Cortex of kidney (tissue), 1 donor: ENCODE data around the gene TLCD2.
"Not testable (repeated sequence)": the region's sequence is repeated elsewhere in the genome, so short reads cannot be mapped to it uniquely, and the experiment has no call there.

Source experiments
- DNase-seq: peaks from one replicate; lab custom pipeline; 2025; lab: John Stamatoyannopoulos, UW

Gene TLCD2

GRCh38 chr17:1686086-1686485 is 24.1 kb downstream of the TLCD2 start:
- DNase-seq: no peak

- DNase-seq: no peak
Observed at GRCh38 chr17:1684378-1685189, 25.6 kb downstream of the TLCD2 start, which contains the start of gene PRPF8. Gene PRPF8, minus strand, starts transcription at chr17:1684867. Its CDS starts 296 bp downstream, at chr17:1684571.

- no peak for DNase-seq
Observed at GRCh38 chr17:1683459-1683858, 26.7 kb downstream of the TLCD2 start.

GRCh38 chr17:1676401-1676800 is 33.8 kb downstream of the TLCD2 start:
- DNase-seq: no peak

GRCh38 chr17:1673041-1673785 is 37.0 kb downstream of the TLCD2 start:
- DNase-seq: no peak

- DNase-seq: not testable (repeated sequence)
Observed at GRCh38 chr17:1663934-1664333, 46.2 kb downstream of the TLCD2 start.

- no peak for DNase-seq
Observed at GRCh38 chr17:1661045-1661444, 49.1 kb downstream of the TLCD2 start.

- DNase-seq: no peak
Observed at GRCh38 chr17:1658100-1658499, 52.1 kb downstream of the TLCD2 start.

GRCh38 chr17:1653735-1654134 is 56.4 kb downstream of the TLCD2 start:
- no peak for DNase-seq

GRCh38 chr17:1652794-1653193 is 57.4 kb downstream of the TLCD2 start:
- not testable (repeated sequence) for DNase-seq
